NT2/D1 (cell line): ENCODE data around the gene OPTC.

Source experiments
- DNase-seq: peaks from one replicate; pipeline ENCODE4 v3.0.0-alpha.2; 2011; ENCODE audit warnings: low read depth, low spot score
- H3K27me3 ChIP-seq: 2 replicates; pipeline ENCODE4 v1.6.0; 2011; ENCODE audit warnings: mild to moderate bottlenecking; ENCODE audit not compliant: insufficient read length, insufficient read depth
- H3K36me3 ChIP-seq: 2 replicates; pipeline ENCODE4 v1.6.1; 2011; ENCODE audit warnings: mild to moderate bottlenecking, low read length, mixed read lengths; ENCODE audit not compliant: insufficient read depth, insufficient read length
- H3K4me1 ChIP-seq: 2 replicates; pipeline ENCODE4 v1.5.1; 2011; ENCODE audit not compliant: insufficient read depth, insufficient read length
- H3K4me3 ChIP-seq: 2 replicates; pipeline ENCODE4 v1.5.1; 2011; ENCODE audit warnings: low read depth; ENCODE audit not compliant: insufficient read length
- H3K9ac ChIP-seq: 2 replicates; pipeline ENCODE4 v1.6.0; 2011; ENCODE audit warnings: low read depth; ENCODE audit not compliant: insufficient read length
- H3K9me3 ChIP-seq: 2 replicates; pipeline ENCODE4 v1.5.1; 2011; ENCODE audit warnings: mild to moderate bottlenecking, low read length; ENCODE audit not compliant: insufficient read depth
- SUZ12 ChIP-seq: IDR thresholded peaks from 2 replicates; pipeline ENCODE4 v1.6.1; 2011; ENCODE audit not compliant: insufficient read length, insufficient read depth; ENCODE audit errors: extremely low read depth
- YY1 ChIP-seq: IDR thresholded peaks from 2 replicates; pipeline ENCODE4 v1.6.1; 2011; ENCODE audit not compliant: insufficient read length, insufficient read depth
- ZNF274 ChIP-seq: IDR thresholded peaks from 2 replicates; pipeline ENCODE4 v1.6.1; 2011; ENCODE audit warnings: mild to moderate bottlenecking, low read depth, low read length

OPTC gene

DNA sequence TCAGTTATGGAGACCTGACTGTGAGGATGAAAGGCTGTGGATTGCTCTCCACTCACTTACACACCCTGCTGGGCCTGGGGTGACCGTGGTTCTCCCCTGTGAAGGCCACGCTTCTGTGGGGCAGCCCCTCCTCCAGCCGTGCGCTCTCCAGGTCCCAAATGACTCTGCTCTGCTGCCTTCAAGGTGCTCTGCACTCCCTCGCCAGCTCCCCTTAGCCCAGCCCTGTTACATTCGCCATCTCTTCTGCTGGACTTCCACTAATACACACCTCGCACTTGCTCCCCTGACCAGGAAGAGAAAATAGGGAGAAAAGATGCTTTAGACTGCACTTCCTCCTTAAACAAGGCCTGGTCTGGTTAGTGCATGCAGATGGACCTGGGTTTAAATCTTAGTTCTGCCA, 24.6 kb downstream of the OPTC start:
- Histone ChIP-seq H3K4me1 (peaks cover 59% of the 10 kb centered on the region), H3K4me3 (no peak overlapping the region), H3K9me3 (no peaks in the 10 kb centered on the region), H3K27me3 (peaks cover 78% of the 10 kb centered on the region), H3K9ac (peak overlapping the region; percentile 36), H3K36me3 (no peaks in the 10 kb centered on the region)
- DNase-seq = no peak
- TF ChIP-seq YY1 = no peak
- no peak for TF ChIP-seq ZNF274
- TF ChIP-seq SUZ12 = no peak

DNA sequence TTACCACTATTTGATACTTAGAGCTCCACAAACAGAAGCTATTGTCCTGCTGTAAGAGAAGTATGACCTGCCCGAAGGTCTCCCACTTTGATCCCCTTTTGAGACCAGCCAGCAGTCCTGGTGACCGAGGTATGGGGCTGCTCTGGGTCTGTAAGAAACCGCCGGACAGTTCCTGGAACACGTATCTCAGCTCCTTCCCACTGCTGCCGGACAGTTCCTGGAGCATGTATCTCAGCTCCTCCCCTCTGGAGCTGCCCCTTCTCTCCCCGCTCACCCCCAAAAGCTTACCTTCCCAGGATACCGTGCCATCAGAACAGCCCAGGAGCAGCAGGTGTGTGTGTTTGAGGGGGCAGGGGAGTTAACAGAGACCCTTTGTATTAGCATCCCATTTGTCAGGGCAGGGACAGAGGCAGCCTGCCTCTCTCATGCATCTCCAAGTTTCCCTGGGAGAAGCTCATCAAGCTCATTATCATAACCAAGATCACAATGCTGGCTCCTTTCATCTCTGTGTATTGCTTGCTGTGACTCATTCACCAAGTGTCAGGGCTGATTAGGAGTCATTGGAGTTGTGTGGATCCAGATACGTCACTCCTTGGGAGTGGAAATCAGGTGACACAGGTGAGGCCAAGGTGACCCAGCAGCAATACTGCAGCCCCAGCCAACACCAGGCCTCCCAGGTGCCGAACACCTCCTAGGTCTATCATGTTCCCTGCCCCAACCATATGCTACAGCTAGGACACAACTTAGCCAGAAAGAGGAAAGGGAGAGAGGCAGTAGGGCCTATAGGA, 25.3 kb downstream of the OPTC start:
- DNase-seq = peak; percentile 98
- Histone ChIP-seq H3K27me3 (peaks cover 78% of the 10 kb centered on the region), H3K9ac (peak overlapping the region; percentile 5), H3K4me3 (no peak overlapping the region), H3K36me3 (no peaks in the 10 kb centered on the region), H3K9me3 (no peaks in the 10 kb centered on the region), H3K4me1 (peaks cover 56% of the 10 kb centered on the region)
- TF ChIP-seq YY1 = no peak
- TF ChIP-seq SUZ12 = no peak
- TF ChIP-seq ZNF274 = no peak

GRCh38 chr1:203519896-203520295, 25.9 kb downstream of the OPTC start:
- Histone ChIP-seq H3K9me3 (no peaks in the 10 kb centered on the region), H3K36me3 (no peaks in the 10 kb centered on the region), H3K27me3 (peaks cover 76% of the 10 kb centered on the region), H3K4me3 (no peak overlapping the region), H3K9ac (peak overlapping the region; percentile 5), H3K4me1 (peaks cover 59% of the 10 kb centered on the region)
- DNase-seq = no peak
- TF ChIP-seq ZNF274 (no peak), YY1 (no peak), SUZ12 (no peak)

DNA sequence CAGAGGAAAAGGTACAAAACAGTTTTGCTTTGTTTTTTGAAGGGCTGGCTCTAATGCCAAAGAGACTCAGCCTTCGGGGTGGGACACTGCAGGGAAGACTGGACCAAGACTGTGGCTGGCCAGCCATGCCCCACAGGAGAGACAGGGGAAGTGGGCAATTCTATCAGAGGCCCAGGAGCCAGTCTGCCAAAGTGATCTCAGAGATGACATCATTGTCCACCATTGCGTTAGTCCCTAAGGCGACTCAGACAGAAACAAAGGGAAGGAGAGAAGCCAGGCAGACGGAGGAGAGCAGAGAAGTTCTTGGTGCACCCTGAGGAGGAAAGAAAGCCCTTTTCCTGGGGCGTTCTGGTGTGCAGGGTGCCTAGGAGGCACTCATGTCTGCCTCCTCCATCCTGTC, 26.4 kb downstream of the OPTC start:
- Histone ChIP-seq H3K4me1 (peaks cover 59% of the 10 kb centered on the region), H3K36me3 (no peaks in the 10 kb centered on the region), H3K9me3 (no peaks in the 10 kb centered on the region), H3K9ac (no peak overlapping the region), H3K4me3 (no peak overlapping the region), H3K27me3 (peaks cover 72% of the 10 kb centered on the region)
- DNase-seq = no peak
- TF ChIP-seq SUZ12 = no peak
- no peak for TF ChIP-seq ZNF274
- no peak for TF ChIP-seq YY1

GRCh38 chr1:203521074-203521794, 27.3 kb downstream of the OPTC start:
- Histone ChIP-seq H3K4me1 (peaks cover 53% of the 10 kb centered on the region), H3K27me3 (peaks cover 62% of the 10 kb centered on the region), H3K4me3 (no peak overlapping the region), H3K36me3 (no peaks in the 10 kb centered on the region), H3K9ac (peak overlapping the region; percentile 44), H3K9me3 (no peaks in the 10 kb centered on the region)
- no peak for DNase-seq
- TF ChIP-seq SUZ12 (no peak), ZNF274 (no peak), YY1 (no peak)

DNA sequence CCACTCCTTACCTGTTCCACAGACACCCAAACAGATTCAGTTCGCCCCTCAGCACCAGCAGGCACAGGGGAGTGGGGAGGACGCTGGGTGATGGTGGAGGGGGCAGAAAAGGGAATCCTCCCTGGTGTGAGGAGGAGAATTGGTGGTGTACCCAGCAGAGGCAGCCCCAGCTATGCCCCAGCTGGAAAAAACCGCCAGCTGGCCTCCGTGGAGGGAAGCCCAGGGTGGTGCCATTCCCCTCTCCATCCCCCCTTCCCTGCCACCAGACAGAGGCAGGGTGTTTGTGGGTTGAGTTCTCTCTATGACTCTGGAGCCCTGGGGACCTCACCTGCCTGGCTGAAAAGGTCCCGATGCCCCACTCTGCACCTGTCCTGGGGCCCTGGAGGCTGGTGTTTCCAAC, 27.9 kb downstream of the OPTC start:
- Histone ChIP-seq H3K36me3 (no peaks in the 10 kb centered on the region), H3K27me3 (peaks cover 57% of the 10 kb centered on the region), H3K4me1 (peaks cover 55% of the 10 kb centered on the region), H3K9ac (peak overlapping the region; percentile 44), H3K4me3 (no peak overlapping the region), H3K9me3 (no peaks in the 10 kb centered on the region)
- TF ChIP-seq ZNF274 (no peak), YY1 (no peak), SUZ12 (no peak)
- DNase-seq = no peak

GRCh38 chr1:203522237-203522636, 28.3 kb downstream of the OPTC start:
- H3K9ac ChIP-seq = no peak overlapping the region
- no peak overlapping the region for H3K4me3 ChIP-seq
- no peaks in the 10 kb centered on the region for H3K36me3 ChIP-seq
- H3K4me1 ChIP-seq = peaks cover 55% of the 10 kb centered on the region
- no peak for DNase-seq
- no peak for TF ChIP-seq YY1
- no peak for TF ChIP-seq ZNF274
- peaks cover 52% of the 10 kb centered on the region for H3K27me3 ChIP-seq
- H3K9me3 ChIP-seq = no peaks in the 10 kb centered on the region

DNA sequence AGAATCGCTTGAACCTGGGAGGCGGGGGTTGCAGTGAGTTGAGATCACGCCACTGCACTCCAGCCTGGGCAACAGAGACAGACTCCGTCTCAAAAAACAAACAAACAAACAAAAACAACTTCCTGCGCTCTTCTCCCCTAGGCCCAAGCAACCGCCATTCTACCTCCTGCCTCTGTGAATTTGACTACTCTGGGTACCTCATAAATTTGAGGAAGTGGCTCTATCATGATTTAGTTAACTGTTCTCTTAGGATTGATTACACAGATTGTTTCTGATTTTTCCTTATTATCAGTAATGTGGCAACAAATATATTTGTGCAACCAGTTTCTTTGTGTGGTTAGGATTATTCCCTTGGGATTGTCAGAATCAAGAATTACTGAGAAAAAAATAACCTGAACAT, 29.7 kb downstream of the OPTC start:
- H3K9ac ChIP-seq = no peak overlapping the region
- TF ChIP-seq YY1 (no peak), SUZ12 (no peak), ZNF274 (no peak)
- no peak for DNase-seq
- H3K36me3 ChIP-seq = no peaks in the 10 kb centered on the region
- no peak overlapping the region for H3K4me3 ChIP-seq
- peaks cover 38% of the 10 kb centered on the region for H3K27me3 ChIP-seq
- peaks cover 46% of the 10 kb centered on the region for H3K4me1 ChIP-seq
- no peaks in the 10 kb centered on the region for H3K9me3 ChIP-seq
